ENCODE results near the gene PNMA6F.

DNA sequence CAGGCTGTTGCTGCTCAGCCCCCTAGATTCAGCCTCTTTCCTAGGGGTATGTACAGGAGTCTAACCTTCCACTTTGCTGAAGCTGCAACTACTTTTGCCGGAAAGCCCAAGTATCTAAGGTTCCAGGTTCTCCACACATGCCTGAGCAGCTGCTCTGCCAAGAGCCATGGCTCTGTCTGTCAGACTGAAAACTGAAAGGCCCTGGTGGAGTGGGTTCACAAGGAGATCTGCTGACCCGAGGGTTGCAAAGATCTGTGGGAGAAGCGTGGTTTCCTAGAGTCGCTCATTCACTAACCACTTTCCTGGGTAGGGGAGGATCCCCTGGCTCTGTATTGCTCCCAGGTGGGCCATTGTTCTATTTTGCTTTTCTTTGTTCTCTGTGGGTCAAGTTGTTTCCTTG lies 6.0 kb upstream of the PNMA6F start:
- TF ChIP-seq, protein P1, sequence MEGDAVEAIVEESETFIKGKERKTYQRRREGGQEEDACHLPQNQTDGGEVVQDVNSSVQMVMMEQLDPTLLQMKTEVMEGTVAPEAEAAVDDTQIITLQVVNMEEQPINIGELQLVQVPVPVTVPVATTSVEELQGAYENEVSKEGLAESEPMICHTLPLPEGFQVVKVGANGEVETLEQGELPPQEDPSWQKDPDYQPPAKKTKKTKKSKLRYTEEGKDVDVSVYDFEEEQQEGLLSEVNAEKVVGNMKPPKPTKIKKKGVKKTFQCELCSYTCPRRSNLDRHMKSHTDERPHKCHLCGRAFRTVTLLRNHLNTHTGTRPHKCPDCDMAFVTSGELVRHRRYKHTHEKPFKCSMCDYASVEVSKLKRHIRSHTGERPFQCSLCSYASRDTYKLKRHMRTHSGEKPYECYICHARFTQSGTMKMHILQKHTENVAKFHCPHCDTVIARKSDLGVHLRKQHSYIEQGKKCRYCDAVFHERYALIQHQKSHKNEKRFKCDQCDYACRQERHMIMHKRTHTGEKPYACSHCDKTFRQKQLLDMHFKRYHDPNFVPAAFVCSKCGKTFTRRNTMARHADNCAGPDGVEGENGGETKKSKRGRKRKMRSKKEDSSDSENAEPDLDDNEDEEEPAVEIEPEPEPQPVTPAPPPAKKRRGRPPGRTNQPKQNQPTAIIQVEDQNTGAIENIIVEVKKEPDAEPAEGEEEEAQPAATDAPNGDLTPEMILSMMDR (conservative IDR thresholded peaks at IDR 0.05 in 1 of 2, IDR thresholded peaks at IDR 0.05 in 1 of 2; ENCODE audit: extremely low read depth in 1 of 2, insufficient read depth in 1 of 2, low read depth in 1 of 2, low read length in 2 of 2): no peak
- TF ChIP-seq EZH2 (IDR thresholded peaks at IDR 0.05; ENCODE audit: borderline replicate concordance, low read length): no peak

Measured in mammary epithelial cell (primary cell).